ENCODE data around the gene DNMT3A. TPM values are rescaled to one million over a fixed set of nuclear protein-coding genes. Genes with fewer than 3 reads are reported as not detected.
A peak's percentile ranks its signal among the peaks of the same experiment; 100 is the strongest.

DNMT3A gene
- total and polyA plus RNA-seq, 2 of the 8 experiments (the other 6 are each of a cell fraction or from before 2014, with no cell fraction given), result 33.6 to 178 TPM

DNA sequence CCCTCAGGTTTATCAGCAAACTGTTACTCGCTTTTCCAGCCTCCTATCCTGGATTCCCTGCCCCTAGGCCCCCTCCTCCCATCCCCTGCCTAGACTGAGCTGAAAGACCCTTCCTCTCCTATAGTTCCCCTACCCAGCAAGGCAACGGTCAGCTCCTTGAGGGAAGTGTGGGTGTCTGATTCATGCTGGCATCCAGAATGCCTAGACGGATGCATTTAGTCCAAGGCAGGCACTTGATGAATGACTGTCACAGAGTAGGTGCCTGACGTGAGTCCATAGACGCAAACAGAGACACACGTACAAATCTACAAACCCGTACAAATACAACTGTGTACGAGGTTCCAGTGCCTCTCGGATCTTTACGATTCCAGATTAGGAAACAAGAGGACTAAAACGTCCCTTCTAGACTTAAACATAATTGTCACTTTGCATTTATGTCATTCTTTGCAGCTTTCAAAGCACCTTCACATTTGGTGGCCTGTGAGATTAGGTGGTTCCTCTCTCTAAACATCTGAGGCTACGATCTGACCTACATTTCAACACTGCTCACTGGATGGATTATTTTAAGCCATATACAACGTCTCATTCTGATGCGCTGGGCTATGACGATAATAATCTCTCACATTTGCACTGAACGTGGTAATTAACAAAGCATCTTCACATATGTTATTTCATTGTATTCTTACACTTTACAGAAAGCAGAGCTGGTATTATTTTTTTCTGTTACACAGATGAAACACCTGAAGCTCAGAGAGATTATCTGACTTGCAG, 36.7 kb downstream of the DNMT3A start:
- POLR2A ChIA-PET (ENCODE audit: partially characterized antibody), result interaction anchor here (1.4 kb wide), 3 partner anchors 10 to 54 kb away, joined by 4 to 5 read pairs (median 4); no protein-coding TSS in a partner anchor
- H3K79me1 ChIP-seq (ENCODE audit: low read depth, low read length), result no peaks in the 10 kb centered on the region
- no peak overlapping the region for H4K8ac ChIP-seq (ENCODE audit: extremely low read depth, insufficient read depth, low read length)
- H3K79me2 ChIP-seq (ENCODE audit: control insufficient read depth in 1 of 2, insufficient read depth in 2 of 2, low read length in 2 of 2), result no peaks in the 10 kb centered on the region
- no peak overlapping the region for H3K4ac ChIP-seq (replicated peaks; ENCODE audit: insufficient read length, low read depth, low read length)
- no peak overlapping the region for H4K5ac ChIP-seq (ENCODE audit: insufficient read length, low read depth, low read length)
- no peak overlapping the region for H3K9ac ChIP-seq (replicated peaks in 1 of 4; ENCODE audit: extremely low read depth in 1 of 4, low read depth in 3 of 4, low read length in 3 of 4)
- no peaks in the 10 kb centered on the region for H3K36me3 ChIP-seq (ENCODE audit: control insufficient read depth in 2 of 4, insufficient read depth in 4 of 4, low read length in 3 of 4)
- H3K56ac ChIP-seq (replicated peaks; ENCODE audit: insufficient read length, low read depth, low read length), result no peak overlapping the region
- DNase-seq (ENCODE audit: low read depth in 1 of 2, low spot score in 2 of 2) (no peak), FAIRE-seq (no peak)
- no peak overlapping the region for H2BK20ac ChIP-seq (ENCODE audit: low read length)
- H3K4me1 ChIP-seq (replicated peaks in 1 of 4; ENCODE audit: control insufficient read depth in 3 of 4, insufficient read depth in 4 of 4, low read length in 3 of 4), result peaks cover 1 to 12% (median 7%) of the 10 kb centered on the region in 4 experiments; a peak in 5 of 7 replicates
- no peak overlapping the region for H2AK5ac ChIP-seq (ENCODE audit: low read depth, low read length)
- no peak overlapping the region for H2AFZ ChIP-seq (ENCODE audit: low read length)
- no peaks in the 10 kb centered on the region for H4K20me1 ChIP-seq (replicated peaks in 1 of 2; ENCODE audit: control insufficient read depth in 1 of 2, insufficient read depth in 2 of 2, low read length in 2 of 2)
- no peak overlapping the region for H2BK15ac ChIP-seq (ENCODE audit: low read length)
- CTCF ChIA-PET (ENCODE audit: partially characterized antibody), result interaction anchor here (0.9 to 15.1 kb wide), 13 partner anchors 9 to 396 kb away, joined by 3 to 178 read pairs (median 6); no protein-coding TSS in a partner anchor
- TF ChIP-seq TAF7 (optimal IDR thresholded peaks at IDR 0.05; ENCODE audit: borderline replicate concordance, low read depth, low read length), result no peak
- TF ChIP-seq MAX (IDR thresholded peaks at IDR 0.05), result no peak
- no peak for TF ChIP-seq RFX5 (IDR thresholded peaks at IDR 0.05; ENCODE audit: borderline replicate concordance, low read depth, low read length)
- no peak for TF ChIP-seq JUND (IDR thresholded peaks at IDR 0.05; ENCODE audit: low read length)
- TF ChIP-seq BRCA1 (IDR thresholded peaks at IDR 0.05; ENCODE audit: low read depth, low read length), result no peak
- no peak for TF ChIP-seq GTF2F1 (IDR thresholded peaks at IDR 0.05; ENCODE audit: borderline replicate concordance, low read depth, low read length)
- TF ChIP-seq SIX5 (IDR thresholded peaks at IDR 0.05; ENCODE audit: low read depth, low read length), result no peak
- TF ChIP-seq KDM5A (IDR thresholded peaks at IDR 0.05; ENCODE audit: low read length), result no peak
- H2BK120ac ChIP-seq (replicated peaks; ENCODE audit: low read depth, low read length), result no peak overlapping the region
- no peak overlapping the region for H3K4me2 ChIP-seq (ENCODE audit: insufficient read depth in 1 of 2, low read depth in 2 of 2, low read length in 2 of 2)
- WGBS, 2 experiments (ENCODE audit: extremely low coverage in 1 of 2, insufficient coverage in 1 of 2, insufficient read length in 1 of 2, insufficient replicate concordance in 2 of 2, low coverage in 1 of 2, low lambda C conversion rate in 2 of 2, missing lambda C conversion rate in 1 of 2), result 90% methylated on average over 15 of the region's 16 CpGs; no CpG with 5 or more reads in 1 of the 2 experiments
- peak overlapping the region; percentile 22 for H3K23ac ChIP-seq (ENCODE audit: insufficient read length)
- H2BK12ac ChIP-seq (ENCODE audit: low read depth, low read length), result no peak overlapping the region
- no peak overlapping the region for H4K91ac ChIP-seq (replicated peaks; ENCODE audit: insufficient read length, low read length)
- no peak overlapping the region for H3K14ac ChIP-seq (ENCODE audit: insufficient read length)
- H3K9me3 ChIP-seq (ENCODE audit: insufficient read depth in 2 of 2, low read depth in 1 of 2, low read length in 1 of 2), result no peaks in the 10 kb centered on the region
- H3K4me3 ChIP-seq (ENCODE audit: extremely low read depth in 1 of 4, insufficient read depth in 2 of 4, low read depth in 3 of 4, low read length in 4 of 4), result no peak overlapping the region
- no peak overlapping the region for H2BK5ac ChIP-seq (ENCODE audit: low read depth, low read length)
- no peak overlapping the region for H3K18ac ChIP-seq (ENCODE audit: extremely low read depth, low read length)
- H3K27me3 ChIP-seq (replicated peaks in 1 of 4; ENCODE audit: control insufficient read depth in 3 of 4, extremely low read depth in 1 of 4, insufficient read depth in 3 of 4, low read length in 3 of 4), result no peaks in the 10 kb centered on the region
- H3K23me2 ChIP-seq (ENCODE audit: low read depth, low read length), result no peaks in the 10 kb centered on the region
- no peak overlapping the region for H3K27ac ChIP-seq (ENCODE audit: low read depth, low read length)
